Measurements from ENCODE around the gene ARHGAP40. TPM values are rescaled to one million over a fixed set of nuclear protein-coding genes. Genes with fewer than 3 reads are reported as not detected.

ARHGAP40 gene
- 0.04 TPM for polyA plus RNA-seq (2013, experiment 1 of 2)
- not detected for polyA plus RNA-seq (2013, experiment 2 of 2)

DNA sequence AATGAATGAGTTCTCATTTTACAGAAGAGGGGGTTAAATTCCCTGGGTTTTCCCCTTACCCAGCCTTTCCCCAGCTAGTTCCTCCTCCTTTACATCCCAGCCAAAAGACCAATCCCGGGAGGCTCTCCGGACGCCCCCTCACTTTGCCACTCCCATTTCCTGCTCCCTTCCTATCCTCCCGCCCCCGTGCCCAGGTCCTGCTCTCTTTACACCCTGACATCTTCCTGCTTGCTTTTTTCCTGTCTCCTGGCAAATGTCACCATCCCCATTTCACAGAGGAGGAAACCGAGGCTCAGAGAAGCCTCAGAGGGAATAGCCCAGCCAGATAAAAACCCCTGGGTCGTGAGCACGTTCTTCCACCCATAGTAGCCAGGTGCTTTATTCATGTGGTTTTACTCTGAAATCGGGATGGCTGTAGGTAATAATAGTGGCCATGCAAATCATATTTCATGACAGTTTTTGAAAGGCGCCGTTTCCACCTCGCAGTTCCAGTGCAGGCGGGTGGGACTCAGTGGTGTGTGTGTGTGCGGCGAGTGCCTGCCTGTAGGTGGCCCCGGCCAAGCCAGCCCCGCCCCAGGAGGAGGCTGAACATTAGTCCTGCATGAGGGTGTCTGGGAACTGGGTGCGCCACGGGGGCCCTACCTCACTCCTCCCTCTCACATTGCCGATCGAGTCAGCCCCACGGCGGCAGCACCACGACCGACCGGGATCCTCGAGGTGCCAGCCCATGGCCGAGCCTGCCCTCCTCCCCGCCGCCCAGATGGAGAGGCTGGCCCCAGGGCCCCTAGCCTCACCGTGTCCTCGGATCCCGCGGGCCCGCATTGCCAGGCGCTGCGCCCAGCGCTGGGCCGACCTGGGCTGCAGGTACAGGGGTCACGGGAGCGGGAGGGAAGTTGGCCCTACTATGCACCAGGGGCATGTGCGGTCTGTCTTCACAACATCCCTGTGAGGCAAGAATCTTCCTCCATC, at the start of gene ARHGAP40:
TSS of gene ARHGAP40 (plus strand) at position 594 of the 969 bp plus-strand sequence.
- H3K4me1 ChIP-seq (ENCODE audit: control insufficient read depth in 2 of 2, insufficient read depth in 1 of 2, low read depth in 1 of 2, low read length in 2 of 2), result peaks cover 0 to 14% of the 10 kb centered on the region in 2 donors
- peak within 1 kb of the TSS in 1 of 2 donors; percentile 61 for H3K4me3 ChIP-seq (ENCODE audit: low read length in 2 of 2)
- peak within 1 kb of the TSS; percentile 69 for H2BK15ac ChIP-seq (ENCODE audit: low read length)
- no peak within 1 kb of the TSS for H4K8ac ChIP-seq (ENCODE audit: low read depth, low read length)
- no CpG with 5 or more reads among the region's 42 CpGs for WGBS, 2 donors (ENCODE audit: extremely low coverage in 2 of 2, insufficient read length in 2 of 2, insufficient replicate concordance in 1 of 2)
- peak within 1 kb of the TSS; percentile 43 for H3K14ac ChIP-seq (ENCODE audit: low read length)
- no peak within 1 kb of the TSS for H3K4ac ChIP-seq (ENCODE audit: low read length)
- H3K18ac ChIP-seq (ENCODE audit: low read length), result peak within 1 kb of the TSS; percentile 31
- no peak for DNase-seq (ENCODE audit: low spot score)
- H2BK5ac ChIP-seq (ENCODE audit: low read length), result no peak within 1 kb of the TSS
- no peak within 1 kb of the TSS for H3K9ac ChIP-seq (ENCODE audit: low read depth, low read length, poor library complexity)
- H3K27ac ChIP-seq (replicated peaks; ENCODE audit: low read length), result no peak within 1 kb of the TSS
- no peaks in the 10 kb centered on the region for H3K79me1 ChIP-seq (ENCODE audit: low read depth, low read length)
- H2BK120ac ChIP-seq (ENCODE audit: low read depth, low read length), result no peak within 1 kb of the TSS
- H3K36me3 ChIP-seq (replicated peaks in 1 of 2; ENCODE audit: control insufficient read depth in 2 of 2, insufficient read depth in 2 of 2, low read length in 2 of 2), result no peaks in the 10 kb centered on the region
- H2BK12ac ChIP-seq (ENCODE audit: low read length), result peak within 1 kb of the TSS; percentile 49
- H3K9me3 ChIP-seq (replicated peaks in 1 of 2; ENCODE audit: control insufficient read depth in 2 of 2, insufficient read depth in 1 of 2, low read depth in 1 of 2, low read length in 2 of 2), result no peaks in the 10 kb centered on the region
- H3K23ac ChIP-seq (ENCODE audit: low read depth, low read length, poor library complexity), result peak within 1 kb of the TSS; percentile 97
- H4K91ac ChIP-seq (ENCODE audit: low read depth, low read length, poor library complexity), result no peak within 1 kb of the TSS
- H3K27me3 ChIP-seq (ENCODE audit: control insufficient read depth in 3 of 3, insufficient read depth in 3 of 3, low read depth in 1 of 3, low read length in 3 of 3), result peaks cover 0 to 57% (median 20%) of the 10 kb centered on the region in 3 experiments
- H2AK5ac ChIP-seq (ENCODE audit: low read depth, low read length), result no peak within 1 kb of the TSS
- peak within 1 kb of the TSS; percentile 51 for H3K4me2 ChIP-seq (ENCODE audit: insufficient read depth, low read length, poor library complexity, severe bottlenecking)
- peak within 1 kb of the TSS; percentile 7 for H2AFZ ChIP-seq (ENCODE audit: low read length)

DNA sequence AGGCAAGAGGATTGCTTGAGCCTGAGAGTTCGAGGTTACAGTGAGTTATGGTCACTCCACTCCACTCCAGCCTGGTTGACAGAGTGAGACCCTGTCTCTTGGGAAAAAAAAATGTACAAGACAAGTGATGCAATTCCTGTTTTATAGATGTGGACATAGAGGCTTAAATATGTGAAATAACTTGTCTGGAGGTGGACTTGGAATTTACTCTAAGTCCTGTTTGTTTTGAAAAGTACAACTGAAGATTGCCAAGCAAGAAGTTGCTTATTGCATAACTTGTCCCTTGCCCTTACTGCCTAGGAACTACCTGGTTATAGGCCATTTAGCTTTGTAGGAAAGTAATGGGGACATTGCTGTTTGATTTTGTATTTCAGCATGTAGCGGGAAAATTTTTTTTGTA, 46.6 kb upstream of the ARHGAP40 start:
- H4K8ac ChIP-seq (ENCODE audit: low read depth, low read length), result no peak overlapping the region
- no peak for DNase-seq (ENCODE audit: low spot score)
- H2BK15ac ChIP-seq (ENCODE audit: low read length), result no peak overlapping the region
- no peak overlapping the region for H3K27ac ChIP-seq (replicated peaks; ENCODE audit: low read length)
- H2BK120ac ChIP-seq (ENCODE audit: low read depth, low read length), result no peak overlapping the region
- no peak overlapping the region for H4K91ac ChIP-seq (ENCODE audit: low read depth, low read length, poor library complexity)
- no peak overlapping the region for H2AFZ ChIP-seq (ENCODE audit: low read length)
- H3K23ac ChIP-seq (ENCODE audit: low read depth, low read length, poor library complexity), result no peak overlapping the region
- no peak overlapping the region for H2BK5ac ChIP-seq (ENCODE audit: low read length)
- H2BK12ac ChIP-seq (ENCODE audit: low read length), result no peak overlapping the region
- WGBS, 2 donors (ENCODE audit: extremely low coverage in 2 of 2, insufficient read length in 2 of 2, insufficient replicate concordance in 1 of 2), result 100% methylated on average over 1 of the region's 2 CpGs
- H3K4me3 ChIP-seq (ENCODE audit: low read length in 2 of 2), result no peak overlapping the region
- peaks cover 0 to 5% of the 10 kb centered on the region in 2 donors for H3K9me3 ChIP-seq (replicated peaks in 1 of 2; ENCODE audit: control insufficient read depth in 2 of 2, insufficient read depth in 1 of 2, low read depth in 1 of 2, low read length in 2 of 2)
- peaks cover 9 to 100% of the 10 kb centered on the region in 2 donors for H3K36me3 ChIP-seq (replicated peaks in 1 of 2; ENCODE audit: control insufficient read depth in 2 of 2, insufficient read depth in 2 of 2, low read length in 2 of 2)
- H3K27me3 ChIP-seq (ENCODE audit: control insufficient read depth in 3 of 3, insufficient read depth in 3 of 3, low read depth in 1 of 3, low read length in 3 of 3), result no peaks in the 10 kb centered on the region
- no peaks in the 10 kb centered on the region for H3K4me1 ChIP-seq (ENCODE audit: control insufficient read depth in 2 of 2, insufficient read depth in 1 of 2, low read depth in 1 of 2, low read length in 2 of 2)
- H3K79me1 ChIP-seq (ENCODE audit: low read depth, low read length), result no peaks in the 10 kb centered on the region
- no peak overlapping the region for H2AK5ac ChIP-seq (ENCODE audit: low read depth, low read length)
- H3K4ac ChIP-seq (ENCODE audit: low read length), result no peak overlapping the region
- no peak overlapping the region for H3K4me2 ChIP-seq (ENCODE audit: insufficient read depth, low read length, poor library complexity, severe bottlenecking)
- no peak overlapping the region for H3K14ac ChIP-seq (ENCODE audit: low read length)
- H3K18ac ChIP-seq (ENCODE audit: low read length), result no peak overlapping the region
- no peak overlapping the region for H3K9ac ChIP-seq (ENCODE audit: low read depth, low read length, poor library complexity)

DNA sequence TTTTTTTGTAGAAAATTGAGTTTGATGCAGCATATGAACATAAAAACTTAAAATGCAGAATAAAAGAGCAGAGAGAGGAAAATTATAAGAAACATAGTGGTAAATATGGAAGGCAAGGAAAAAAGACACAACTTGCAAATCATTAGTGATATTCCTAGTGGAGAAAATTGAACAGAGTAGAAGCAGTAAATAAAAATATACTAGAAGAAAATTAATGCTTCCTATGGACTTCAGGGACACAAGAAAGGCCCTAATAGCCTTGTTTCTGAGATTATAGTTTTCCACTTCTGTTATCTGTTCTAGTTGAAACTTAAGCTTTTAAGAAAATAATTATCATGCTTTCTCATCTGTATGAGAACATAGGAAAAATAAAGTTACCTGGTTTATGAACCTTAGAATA, 46.2 kb upstream of the ARHGAP40 start:
- Histone ChIP-seq H3K23ac (ENCODE audit: low read depth, low read length, poor library complexity) (no peak overlapping the region), H3K4ac (ENCODE audit: low read length) (no peak overlapping the region), H3K9me3 (replicated peaks in 1 of 2; ENCODE audit: control insufficient read depth in 2 of 2, insufficient read depth in 1 of 2, low read depth in 1 of 2, low read length in 2 of 2) (peaks cover 0 to 5% of the 10 kb centered on the region in 2 donors), H2AK5ac (ENCODE audit: low read depth, low read length) (no peak overlapping the region), H4K8ac (ENCODE audit: low read depth, low read length) (no peak overlapping the region), H3K4me2 (ENCODE audit: insufficient read depth, low read length, poor library complexity, severe bottlenecking) (no peak overlapping the region), H4K91ac (ENCODE audit: low read depth, low read length, poor library complexity) (no peak overlapping the region), H3K4me1 (ENCODE audit: control insufficient read depth in 2 of 2, insufficient read depth in 1 of 2, low read depth in 1 of 2, low read length in 2 of 2) (no peaks in the 10 kb centered on the region), H2BK120ac (ENCODE audit: low read depth, low read length) (no peak overlapping the region), H3K9ac (ENCODE audit: low read depth, low read length, poor library complexity) (no peak overlapping the region), H3K14ac (ENCODE audit: low read length) (no peak overlapping the region), H2BK5ac (ENCODE audit: low read length) (no peak overlapping the region), H2BK15ac (ENCODE audit: low read length) (no peak overlapping the region), H3K36me3 (replicated peaks in 1 of 2; ENCODE audit: control insufficient read depth in 2 of 2, insufficient read depth in 2 of 2, low read length in 2 of 2) (peaks cover 9 to 100% of the 10 kb centered on the region in 2 donors), H2AFZ (ENCODE audit: low read length) (no peak overlapping the region), H3K4me3 (ENCODE audit: low read length in 2 of 2) (no peak overlapping the region), H2BK12ac (ENCODE audit: low read length) (no peak overlapping the region), H3K18ac (ENCODE audit: low read length) (no peak overlapping the region), H3K79me1 (ENCODE audit: low read depth, low read length) (no peaks in the 10 kb centered on the region), H3K27me3 (ENCODE audit: control insufficient read depth in 3 of 3, insufficient read depth in 3 of 3, low read depth in 1 of 3, low read length in 3 of 3) (no peaks in the 10 kb centered on the region), H3K27ac (replicated peaks; ENCODE audit: low read length) (no peak overlapping the region)
- DNase-seq (ENCODE audit: low spot score), result no peak

DNA sequence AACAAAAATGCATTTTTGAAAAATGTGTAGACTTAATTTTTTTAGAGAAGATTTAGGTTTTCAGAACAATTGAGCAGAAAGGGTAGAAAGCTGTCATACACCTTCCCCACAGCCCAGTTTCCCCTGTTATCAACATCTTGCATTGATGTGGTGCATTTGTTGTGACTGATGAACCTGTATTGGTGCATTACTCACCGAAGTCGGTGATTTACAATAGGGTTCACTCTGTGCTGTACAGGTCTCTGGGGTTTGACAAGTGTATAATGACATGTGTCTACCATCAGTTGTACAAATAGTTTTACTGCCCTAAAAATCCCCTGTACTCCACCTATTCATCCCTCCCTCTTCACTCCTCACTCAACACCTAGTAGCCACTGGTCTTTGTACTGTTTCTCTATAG, 44.4 kb upstream of the ARHGAP40 start:
- Histone ChIP-seq H3K14ac (ENCODE audit: low read length) (no peak overlapping the region), H3K4me1 (ENCODE audit: control insufficient read depth in 2 of 2, insufficient read depth in 1 of 2, low read depth in 1 of 2, low read length in 2 of 2) (no peaks in the 10 kb centered on the region), H3K23ac (ENCODE audit: low read depth, low read length, poor library complexity) (no peak overlapping the region), H2BK120ac (ENCODE audit: low read depth, low read length) (no peak overlapping the region), H3K79me1 (ENCODE audit: low read depth, low read length) (no peaks in the 10 kb centered on the region), H3K27ac (replicated peaks; ENCODE audit: low read length) (no peak overlapping the region), H2AK5ac (ENCODE audit: low read depth, low read length) (no peak overlapping the region), H3K4ac (ENCODE audit: low read length) (no peak overlapping the region), H2AFZ (ENCODE audit: low read length) (no peak overlapping the region), H4K91ac (ENCODE audit: low read depth, low read length, poor library complexity) (no peak overlapping the region), H3K9me3 (replicated peaks in 1 of 2; ENCODE audit: control insufficient read depth in 2 of 2, insufficient read depth in 1 of 2, low read depth in 1 of 2, low read length in 2 of 2) (peaks cover 0 to 5% of the 10 kb centered on the region in 2 donors), H3K4me3 (ENCODE audit: low read length in 2 of 2) (no peak overlapping the region), H3K4me2 (ENCODE audit: insufficient read depth, low read length, poor library complexity, severe bottlenecking) (no peak overlapping the region), H3K18ac (ENCODE audit: low read length) (no peak overlapping the region), H3K27me3 (ENCODE audit: control insufficient read depth in 3 of 3, insufficient read depth in 3 of 3, low read depth in 1 of 3, low read length in 3 of 3) (no peaks in the 10 kb centered on the region), H3K36me3 (replicated peaks in 1 of 2; ENCODE audit: control insufficient read depth in 2 of 2, insufficient read depth in 2 of 2, low read length in 2 of 2) (peaks cover 4 to 99% of the 10 kb centered on the region in 2 donors), H2BK5ac (ENCODE audit: low read length) (no peak overlapping the region), H3K9ac (ENCODE audit: low read depth, low read length, poor library complexity) (no peak overlapping the region), H4K8ac (ENCODE audit: low read depth, low read length) (no peak overlapping the region), H2BK12ac (ENCODE audit: low read length) (no peak overlapping the region), H2BK15ac (ENCODE audit: low read length) (no peak overlapping the region)
- no peak for DNase-seq (ENCODE audit: low spot score)
- no CpG with 5 or more reads among the region's 2 CpGs for WGBS, 2 donors (ENCODE audit: extremely low coverage in 2 of 2, insufficient read length in 2 of 2, insufficient replicate concordance in 1 of 2)

Measured in neuronal stem cell (in vitro differentiated cells).